GM12891 (cell line): ENCODE measurements around the gene TRAFD1.

Experiments
- DNase-seq: peaks from one replicate; pipeline ENCODE4 v3.0.0; 2011; ENCODE audit warnings: low spot score; ENCODE audit not compliant: insufficient read length
- FAIRE-seq: peaks from 2 replicates; lab custom pipeline; 2011; peaks lifted over from hg19 to GRCh38; lab: Jason Lieb, UNC
- PAX5 ChIP-seq: IDR thresholded peaks from 2 replicates; pipeline ENCODE4 v1.6.1; 2011; ENCODE audit warnings: low read length, moderate library complexity, mild to moderate bottlenecking; ENCODE audit not compliant: insufficient read depth, severe bottlenecking
- POLR2A ChIP-seq: IDR thresholded peaks from 2 replicates; pipeline ENCODE4 v1.6.1; 2011; ENCODE audit warnings: low read depth, low read length, control low read depth
- POLR2AphosphoS5 ChIP-seq: IDR thresholded peaks from 2 replicates; pipeline ENCODE4 v1.6.1; 2011; ENCODE audit warnings: low read depth, low read length, control low read depth
- POU2F2 ChIP-seq: IDR thresholded peaks from 2 replicates; pipeline ENCODE4 v1.6.1; 2011; ENCODE audit warnings: low read depth, mild to moderate bottlenecking, control low read depth, low read length, moderate library complexity
- SPI1 ChIP-seq: IDR thresholded peaks from 2 replicates; pipeline ENCODE4 v1.6.1; 2011; ENCODE audit warnings: low read depth, low read length, control low read depth
- TAF1 ChIP-seq: IDR thresholded peaks from 2 replicates; pipeline ENCODE4 v1.6.1; 2011; ENCODE audit warnings: low read depth, low read length, control low read depth

Gene TRAFD1

DNA sequence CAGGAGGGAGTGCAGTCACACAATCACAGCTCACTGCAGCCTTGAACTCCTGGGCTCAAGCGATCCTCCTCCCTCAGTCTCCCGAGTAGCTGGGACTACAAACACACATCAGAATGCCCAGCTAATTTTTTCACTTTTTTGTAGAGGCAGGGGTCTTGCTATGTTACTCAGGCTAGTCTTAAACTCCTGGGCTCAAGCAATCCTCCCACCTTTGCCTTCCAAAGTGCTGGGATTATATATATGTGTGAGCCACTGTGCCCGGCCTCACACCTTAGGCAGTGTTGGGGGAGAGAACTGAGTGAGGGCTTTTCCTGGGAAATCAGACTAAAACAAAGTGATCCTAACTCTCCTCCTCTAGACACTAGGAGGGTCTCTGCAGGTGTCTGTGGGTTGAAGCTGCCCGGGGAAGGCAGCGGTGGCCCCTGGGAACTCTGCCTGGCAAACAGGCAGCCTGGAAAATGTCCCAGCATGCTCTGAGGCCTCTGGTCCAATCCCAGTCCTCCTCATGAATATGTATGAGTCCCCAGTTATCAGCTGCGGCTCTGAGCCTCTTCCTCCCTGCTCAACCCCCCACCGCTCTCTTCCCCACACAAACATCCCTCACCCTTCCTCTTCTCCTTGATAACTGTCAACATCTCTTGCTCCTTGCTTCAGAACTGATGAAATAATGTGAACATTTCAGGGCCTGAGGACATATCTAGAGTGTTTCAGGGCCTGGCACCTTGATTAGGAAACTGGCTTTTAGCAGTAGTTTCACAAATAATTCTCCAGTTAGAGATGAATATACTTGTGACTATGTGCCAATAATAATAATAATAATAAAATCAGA, 8.9 kb upstream of the TRAFD1 start:
- DNase-seq (no peak), FAIRE-seq (peak; percentile 75)
- no peak for TF ChIP-seq PAX5
- peak; percentile 100 for TF ChIP-seq POU2F2

- FAIRE-seq (no peak), DNase-seq (no peak)
- no peak for TF ChIP-seq POLR2AphosphoS5
- TF ChIP-seq POLR2A, result no peak
- no peak for TF ChIP-seq POU2F2
- no peak for TF ChIP-seq PAX5
- no peak for TF ChIP-seq SPI1
- no peak for TF ChIP-seq TAF1
Measured at GRCh38 chr12:112117685-112118084, 7.7 kb upstream of the TRAFD1 start.

GRCh38 chr12:112121780-112122565, 3.4 kb upstream of the TRAFD1 start:
- TF ChIP-seq TAF1, result no peak
- no peak for TF ChIP-seq POLR2AphosphoS5
- TF ChIP-seq POU2F2, result no peak
- TF ChIP-seq SPI1, result no peak
- no peak for TF ChIP-seq POLR2A
- TF ChIP-seq PAX5, result no peak
- no peak for DNase-seq
- no peak for FAIRE-seq

DNA sequence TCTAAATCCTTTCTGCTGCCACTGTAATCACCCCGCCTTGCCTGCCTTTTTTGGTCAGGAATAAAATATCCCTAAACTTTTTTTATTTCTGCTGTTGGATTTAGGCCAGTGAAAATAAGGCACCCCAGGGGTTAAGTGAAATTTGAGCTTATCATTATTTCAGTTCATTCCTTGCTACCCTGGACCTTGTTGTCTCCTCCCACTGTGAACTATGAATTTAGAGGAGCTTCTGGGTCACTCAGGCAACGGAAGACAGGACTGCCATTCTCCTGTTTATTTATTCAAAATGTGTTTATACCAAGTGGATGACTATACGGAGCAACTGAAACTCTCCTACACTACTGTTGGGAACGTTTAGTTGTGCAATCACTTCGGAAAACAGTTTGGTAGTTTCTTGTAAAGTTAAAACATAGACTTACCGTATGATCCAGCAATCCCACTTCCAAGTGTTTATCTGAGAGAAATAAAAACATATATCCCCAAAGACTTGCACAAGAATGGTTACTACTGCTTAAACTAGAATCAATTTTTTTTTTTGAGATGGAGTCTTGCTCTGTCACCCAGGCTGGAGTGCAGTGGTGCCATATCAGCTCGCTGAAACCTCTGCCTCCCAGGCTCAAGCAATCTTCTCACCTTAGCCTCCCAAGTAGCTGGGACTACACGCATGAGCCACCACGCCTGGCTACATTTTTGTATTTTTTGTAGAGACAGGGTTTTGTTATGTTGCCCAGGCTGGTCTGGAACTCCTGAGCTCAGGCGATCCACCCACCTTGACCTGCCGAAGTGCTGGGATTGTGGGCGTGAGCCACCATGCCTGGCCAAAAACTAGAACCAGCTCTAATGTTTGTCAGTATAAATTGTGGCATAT, 2.3 kb upstream of the TRAFD1 start:
- FAIRE-seq (no peak), DNase-seq (no peak)
- TF ChIP-seq POLR2A, result no peak
- TF ChIP-seq POLR2AphosphoS5, result no peak
- no peak for TF ChIP-seq SPI1
- TF ChIP-seq TAF1, result no peak
- TF ChIP-seq POU2F2, result no peak
- no peak for TF ChIP-seq PAX5

GRCh38 chr12:112124918-112125249, 476 bp upstream of the TRAFD1 start:
- no peak for FAIRE-seq
- TF ChIP-seq PAX5 (no peak), POU2F2 (no peak), SPI1 (no peak), POLR2A (no peak), TAF1 (no peak), POLR2AphosphoS5 (no peak)

GRCh38 chr12:112126000-112126438, 659 bp downstream of the TRAFD1 start:
- DNase-seq (no peak), FAIRE-seq (no peak)
- no peak for TF ChIP-seq PAX5
- TF ChIP-seq SPI1, result 0 out of 2 replicates have a peak, but pooled peaks have one; percentile 15

More at GRCh38 chr12:112124918-112125249, 476 bp upstream of the TRAFD1 start:
- DNase-seq, result no peak

GRCh38 chr12:112126911-112127310, 1.6 kb downstream of the TRAFD1 start:
- FAIRE-seq, result no peak
- no peak for DNase-seq
- TF ChIP-seq POU2F2 (no peak), POLR2A (no peak), SPI1 (no peak), PAX5 (no peak), POLR2AphosphoS5 (no peak), TAF1 (no peak)

- TF ChIP-seq POLR2AphosphoS5 (no peak), SPI1 (peak; percentile 45; the same call in 1 of the 2 replicates)
- FAIRE-seq (peak; percentile 58), DNase-seq (no peak)
Measured at GRCh38 chr12:112130441-112130998, 5.2 kb downstream of the TRAFD1 start.

GRCh38 chr12:112131686-112132085, 6.3 kb downstream of the TRAFD1 start:
- DNase-seq, result no peak
- no peak for FAIRE-seq
- TF ChIP-seq SPI1, result no peak
- no peak for TF ChIP-seq POLR2AphosphoS5
- TF ChIP-seq POLR2A, result no peak
- no peak for TF ChIP-seq PAX5
- no peak for TF ChIP-seq TAF1
- no peak for TF ChIP-seq POU2F2
